AG04450 (cell line): ENCODE measurements around the gene SERINC5. TPM values are rescaled to one million over a fixed set of nuclear protein-coding genes. Genes with fewer than 3 reads are reported as not detected.

Experiments
- CTCF ChIA-PET: fragments of 300-600, 350-600 bp; formaldehyde crosslinking; extraction: SDS; loops from one replicate; lab custom pipeline; 2022; ENCODE audit warnings: antibody characterized with exemption, inconsistent platforms; lab: Charles Lee
- POLR2A ChIA-PET: fragments of 350-600 bp; formaldehyde crosslinking; extraction: SDS; loops from one replicate; lab custom pipeline; 2021; ENCODE audit warnings: antibody characterized with exemption, inconsistent platforms; lab: Yijun Ruan, JAX
- DNase-seq: peaks from one replicate; pipeline ENCODE4 v3.0.0-alpha.2; 2011; ENCODE audit warnings: low read depth, low spot score
- H3K27ac ChIP-seq: one replicate; pipeline ENCODE4 v1.5.1; 2012; ENCODE audit warnings: low read depth, low read length, control low read depth
- H3K27me3 ChIP-seq: one replicate; pipeline ENCODE4 v1.6.0; 2012; ENCODE audit warnings: low read length; ENCODE audit not compliant: control insufficient read depth, insufficient read depth
- H3K4me3 ChIP-seq: 2 replicates; pipeline ENCODE4 v1.5.1; 2011; ENCODE audit warnings: mild to moderate bottlenecking, low read depth, low read length, control low read depth
- H3K9me3 ChIP-seq: 2 replicates; pipeline ENCODE4 v1.5.1; 2012; ENCODE audit warnings: low read length; ENCODE audit not compliant: control insufficient read depth, insufficient read depth
- CTCF ChIP-seq: IDR thresholded peaks from 2 replicates; pipeline ENCODE4 v1.5.1; 2011; ENCODE audit warnings: low read depth, low read length, control low read depth, inconsistent platforms
- polyA plus RNA-seq: library from polyadenylated mRNA; depleted of rRNA; stranded (reverse); fragments of >200 nt; gene quantifications from 2 replicates; pipeline ENCODE4 v1.2.3, GENCODE V29; 2011

SERINC5 gene
- polyA plus RNA-seq, 1 experiment: 8.5 TPM

- no peak overlapping the region for H3K4me3 ChIP-seq
- no peak overlapping the region for H3K27ac ChIP-seq
- no peak for DNase-seq
- CTCF ChIA-PET: no interaction called here
- POLR2A ChIA-PET: no interaction called here
- no peak for TF ChIP-seq CTCF
- H3K27me3 ChIP-seq: no peaks in the 10 kb centered on the region
- no peaks in the 10 kb centered on the region for H3K9me3 ChIP-seq
These were observed 112.4 kb downstream of the SERINC5 start for GRCh38 chr5:80143491-80143890.

- Histone ChIP-seq H3K9me3 (no peaks in the 10 kb centered on the region), H3K27ac (no peak overlapping the region), H3K27me3 (no peaks in the 10 kb centered on the region), H3K4me3 (no peak overlapping the region)
- TF ChIP-seq CTCF: no peak
- ChIA-PET POLR2A (no interaction called here), CTCF (no interaction called here)
- no peak for DNase-seq
These were observed 112.9 kb downstream of the SERINC5 start for GRCh38 chr5:80142996-80143395.

GRCh38 chr5:80141681-80142080 is 114.2 kb downstream of the SERINC5 start:
- no peak overlapping the region for H3K27ac ChIP-seq
- H3K4me3 ChIP-seq: no peak overlapping the region
- H3K27me3 ChIP-seq: no peaks in the 10 kb centered on the region
- ChIA-PET CTCF (no interaction called here), POLR2A (no interaction called here)
- no peaks in the 10 kb centered on the region for H3K9me3 ChIP-seq
- no peak for TF ChIP-seq CTCF
- no peak for DNase-seq

- CTCF ChIA-PET: no interaction called here
- POLR2A ChIA-PET: no interaction called here
- no peak for DNase-seq
- no peak for TF ChIP-seq CTCF
- no peaks in the 10 kb centered on the region for H3K27me3 ChIP-seq
- H3K4me3 ChIP-seq: no peak overlapping the region
- H3K27ac ChIP-seq: no peak overlapping the region
- no peaks in the 10 kb centered on the region for H3K9me3 ChIP-seq
These were observed 114.6 kb downstream of the SERINC5 start for GRCh38 chr5:80141147-80141671.

GRCh38 chr5:80140496-80140895 is 115.4 kb downstream of the SERINC5 start:
- H3K27me3 ChIP-seq: no peaks in the 10 kb centered on the region
- TF ChIP-seq CTCF: no peak
- ChIA-PET POLR2A (no interaction called here), CTCF (interaction anchor here (0.6 kb wide), 1 partner anchor 123 kb away, joined by 3 read pairs; no protein-coding TSS in a partner anchor)
- no peak for DNase-seq
- H3K4me3 ChIP-seq: no peak overlapping the region
- no peak overlapping the region for H3K27ac ChIP-seq
- no peaks in the 10 kb centered on the region for H3K9me3 ChIP-seq
